Thymus (tissue), 11 donors: ENCODE measurements around the gene DISP3. TPM values are rescaled to one million over a fixed set of nuclear protein-coding genes. Genes with fewer than 3 reads are reported as not detected.

Source experiments
- DNase-seq, 9 donors: peaks; one replicate each; pipeline ENCODE4 v3.0.0-alpha.2; 2013; ENCODE audit warnings: low spot score in 9 of 9, low read depth in 6 of 9, missing footprints in 1 of 9
- H3K27ac ChIP-seq, 2 donors: one replicate each; pipeline ENCODE4 v1.5.1; 2013; ENCODE audit warnings: control low read depth in 1 of 2, low read depth in 1 of 2, low read length in 1 of 2, mild to moderate bottlenecking in 1 of 2, moderate library complexity in 1 of 2
- H3K27me3 ChIP-seq, 2 donors: one replicate each; pipeline ENCODE4 v1.5.1; 2013; ENCODE audit warnings: low read length in 1 of 2; ENCODE audit not compliant: control insufficient read depth in 2 of 2, insufficient read depth in 1 of 2
- H3K36me3 ChIP-seq, 2 donors: one replicate each; pipeline ENCODE4 v1.5.1; 2013; ENCODE audit warnings: low read length in 1 of 2, mild to moderate bottlenecking in 1 of 2, moderate library complexity in 1 of 2; ENCODE audit not compliant: control insufficient read depth in 2 of 2, insufficient read depth in 2 of 2
- H3K4me1 ChIP-seq, 2 donors: one replicate each; pipeline ENCODE4 v1.5.1; 2013; ENCODE audit warnings: low read length in 2 of 2; ENCODE audit not compliant: control insufficient read depth in 2 of 2, insufficient read depth in 2 of 2
- H3K4me3 ChIP-seq, 2 donors: one replicate each; pipeline ENCODE4 v1.5.1; 2013; ENCODE audit warnings: low read length in 2 of 2, control low read depth in 1 of 2, mild to moderate bottlenecking in 1 of 2
- H3K9me3 ChIP-seq, 2 donors: one replicate each; pipeline ENCODE4 v1.5.1; 2013; ENCODE audit warnings: low read length in 1 of 2, mild to moderate bottlenecking in 1 of 2; ENCODE audit not compliant: control insufficient read depth in 2 of 2, insufficient read depth in 1 of 2
- WGBS: extraction: QIAGEN DNeasy Blood & Tissue Kit; methylation state at CpG from one replicate; pipeline ENCODE4 v1.1.7; 2013; 5-methylcytosine and 5-hydroxymethylcytosine counted together
- polyA plus RNA-seq: library from polyadenylated mRNA; stranded (reverse); fragments of 200-250 nt; gene quantifications from one replicate; pipeline ENCODE4 v1.2.3, GENCODE V29; 2013
- total RNA-seq: library from RNA; stranded (reverse); fragments of 120-200 nt; gene quantifications from one replicate; pipeline ENCODE4 v1.2.4, GENCODE V29; 2013
- donor health status: healthy.

DISP3 gene
- total and polyA plus RNA-seq, 2 donors, result 0.28 to 0.82 TPM

GRCh38 chr1:11526071-11526895, 47.3 kb downstream of the DISP3 start:
- Histone ChIP-seq H3K27me3 (no peaks in the 10 kb centered on the region), H3K4me3 (no peak overlapping the region), H3K4me1 (no peaks in the 10 kb centered on the region), H3K9me3 (no peaks in the 10 kb centered on the region), H3K27ac (no peak overlapping the region), H3K36me3 (no peaks in the 10 kb centered on the region)
- 92% methylated on average over 26 of the region's 26 CpGs for WGBS
- DNase-seq, result no peak

GRCh38 chr1:11527541-11528452, 48.8 kb downstream of the DISP3 start:
- Histone ChIP-seq H3K4me1 (no peaks in the 10 kb centered on the region), H3K27ac (no peak overlapping the region), H3K27me3 (no peaks in the 10 kb centered on the region), H3K4me3 (no peak overlapping the region), H3K9me3 (no peaks in the 10 kb centered on the region), H3K36me3 (no peaks in the 10 kb centered on the region)
- no peak for DNase-seq
- 97% methylated on average over 13 of the region's 13 CpGs for WGBS

- H3K4me1 ChIP-seq, result no peaks in the 10 kb centered on the region
- DNase-seq, result no peak
- H3K9me3 ChIP-seq, result no peaks in the 10 kb centered on the region
- no peaks in the 10 kb centered on the region for H3K27me3 ChIP-seq
- no peak overlapping the region for H3K4me3 ChIP-seq
- WGBS, result 90% methylated on average over 13 of the region's 13 CpGs
- no peaks in the 10 kb centered on the region for H3K36me3 ChIP-seq
- no peak overlapping the region for H3K27ac ChIP-seq
These were observed 49.8 kb downstream of the DISP3 start for GRCh38 chr1:11528611-11529261.

- Histone ChIP-seq H3K36me3 (no peaks in the 10 kb centered on the region), H3K4me3 (no peak overlapping the region), H3K4me1 (no peaks in the 10 kb centered on the region), H3K27me3 (no peaks in the 10 kb centered on the region), H3K9me3 (no peaks in the 10 kb centered on the region), H3K27ac (no peak overlapping the region)
- WGBS, result 93% methylated on average over 10 of the region's 10 CpGs
- no peak for DNase-seq
These were observed 50.4 kb downstream of the DISP3 start for GRCh38 chr1:11529330-11529729.

- Histone ChIP-seq H3K27ac (no peak overlapping the region), H3K9me3 (no peaks in the 10 kb centered on the region), H3K4me3 (no peak overlapping the region), H3K36me3 (no peaks in the 10 kb centered on the region), H3K4me1 (no peaks in the 10 kb centered on the region), H3K27me3 (no peaks in the 10 kb centered on the region)
- WGBS, result 93% methylated on average over 34 of the region's 34 CpGs
- no peak for DNase-seq
These were observed 51.1 kb downstream of the DISP3 start for GRCh38 chr1:11529763-11530730.

GRCh38 chr1:11530731-11531311, 51.9 kb downstream of the DISP3 start:
- H3K4me3 ChIP-seq, result no peak overlapping the region
- 88% methylated on average over 15 of the region's 15 CpGs for WGBS
- no peaks in the 10 kb centered on the region for H3K36me3 ChIP-seq
- no peak overlapping the region for H3K27ac ChIP-seq
- no peak for DNase-seq
- H3K27me3 ChIP-seq, result no peaks in the 10 kb centered on the region
- H3K9me3 ChIP-seq, result no peaks in the 10 kb centered on the region
- H3K4me1 ChIP-seq, result no peaks in the 10 kb centered on the region

GRCh38 chr1:11531314-11531870, 52.4 kb downstream of the DISP3 start:
- Histone ChIP-seq H3K4me1 (no peaks in the 10 kb centered on the region), H3K4me3 (no peak overlapping the region), H3K27ac (no peak overlapping the region), H3K9me3 (no peaks in the 10 kb centered on the region), H3K36me3 (no peaks in the 10 kb centered on the region), H3K27me3 (no peaks in the 10 kb centered on the region)
- WGBS, result 82% methylated on average over 19 of the region's 19 CpGs
- DNase-seq, result no peak

- WGBS, result 88% methylated on average over 10 of the region's 10 CpGs
- Histone ChIP-seq H3K9me3 (no peaks in the 10 kb centered on the region), H3K36me3 (no peaks in the 10 kb centered on the region), H3K4me3 (no peak overlapping the region), H3K27me3 (no peaks in the 10 kb centered on the region), H3K4me1 (no peaks in the 10 kb centered on the region), H3K27ac (no peak overlapping the region)
- no peak for DNase-seq
These were observed 53.0 kb downstream of the DISP3 start for GRCh38 chr1:11531943-11532342.
